Astrocyte of the hippocampus (primary cell): Measurements from ENCODE around the gene GIMAP7.
"Not testable (repeated sequence)": the region's sequence is repeated elsewhere in the genome, so short reads cannot be mapped to it uniquely, and the experiment has no call there.

Source experiments
- DNase-seq: peaks from one replicate; pipeline ENCODE4 v3.0.0; 2011; ENCODE audit warnings: low read depth, low spot score

GIMAP7 gene

DNA sequence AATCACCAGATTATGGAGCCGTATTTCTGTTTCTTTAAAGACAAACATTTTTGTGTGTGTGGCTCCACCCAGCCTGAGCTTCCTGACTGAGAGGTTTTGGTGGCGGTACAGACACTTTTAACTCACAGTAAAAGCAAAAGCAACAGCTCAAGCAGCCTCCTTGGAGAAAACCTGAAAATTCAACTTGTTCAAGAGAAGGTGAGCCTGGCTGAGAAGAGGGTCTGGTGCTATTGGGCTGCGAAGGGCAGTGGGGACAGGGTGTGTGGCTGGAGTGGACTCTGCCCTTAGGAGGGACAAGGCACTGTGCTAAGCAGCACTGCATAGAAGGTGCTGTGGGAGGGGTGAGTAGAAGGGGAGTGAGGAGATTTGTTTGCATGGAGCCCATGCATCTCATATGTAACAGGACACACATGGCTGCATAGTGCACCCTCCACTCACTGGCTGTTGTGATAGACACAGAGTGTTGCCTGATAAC is at the start of gene GIMAP7:
Gene GIMAP7, plus strand, starts transcription at position 125 of the 475 bp plus-strand sequence. CDS start 5,103 bp downstream, outside the sequence.
- no peak for DNase-seq

GRCh38 chr7:150464962-150465361 is 49.7 kb upstream of the GIMAP7 start:
- DNase-seq: no peak

DNA sequence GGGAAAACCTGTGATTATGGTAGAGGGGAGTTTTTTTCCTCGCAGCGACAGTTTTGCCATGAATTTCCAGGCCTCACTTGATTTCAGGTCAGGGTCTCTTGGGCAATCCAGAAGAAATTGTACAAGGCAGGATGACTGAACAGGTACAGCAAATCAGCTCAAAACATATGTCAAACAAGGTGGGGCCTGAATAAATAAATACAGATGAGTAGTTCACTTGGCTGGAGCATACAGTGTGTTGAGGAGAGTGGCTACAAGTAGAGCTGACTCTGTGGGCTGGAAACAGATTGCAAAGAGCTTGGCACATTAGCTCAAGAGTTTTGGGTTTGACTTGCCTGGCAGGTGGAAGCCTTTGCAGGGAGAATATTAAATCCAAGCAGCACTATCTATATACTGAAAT is 49.3 kb upstream of the GIMAP7 start:
- no peak for DNase-seq

- no peak for DNase-seq
Observed at GRCh38 chr7:150466477-150466876, 48.2 kb upstream of the GIMAP7 start.

GRCh38 chr7:150468241-150468640 is 46.4 kb upstream of the GIMAP7 start:
- no peak for DNase-seq

- no peak for DNase-seq
Observed at GRCh38 chr7:150471886-150472285, 42.8 kb upstream of the GIMAP7 start.

- no peak for DNase-seq
Observed at GRCh38 chr7:150473902-150474301, 40.8 kb upstream of the GIMAP7 start.

DNA sequence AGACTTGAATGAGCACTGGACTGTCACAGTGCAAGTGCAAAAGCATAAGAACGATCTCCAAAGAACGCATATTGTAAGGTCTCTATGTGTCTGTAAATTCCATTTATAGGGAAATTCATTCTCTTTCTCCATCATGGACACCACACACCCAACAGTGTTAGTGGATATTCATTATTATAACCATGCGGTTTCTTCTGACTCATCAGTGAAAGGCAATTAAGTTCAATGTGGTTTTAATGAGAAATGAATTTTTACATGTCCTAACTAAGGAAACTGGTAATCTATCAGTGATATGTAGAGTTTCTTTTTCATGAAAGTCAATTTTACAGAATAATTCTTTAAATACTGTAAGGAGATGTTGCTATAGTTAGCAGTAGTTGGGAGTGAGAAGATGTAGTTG is 38.4 kb upstream of the GIMAP7 start:
- no peak for DNase-seq

DNA sequence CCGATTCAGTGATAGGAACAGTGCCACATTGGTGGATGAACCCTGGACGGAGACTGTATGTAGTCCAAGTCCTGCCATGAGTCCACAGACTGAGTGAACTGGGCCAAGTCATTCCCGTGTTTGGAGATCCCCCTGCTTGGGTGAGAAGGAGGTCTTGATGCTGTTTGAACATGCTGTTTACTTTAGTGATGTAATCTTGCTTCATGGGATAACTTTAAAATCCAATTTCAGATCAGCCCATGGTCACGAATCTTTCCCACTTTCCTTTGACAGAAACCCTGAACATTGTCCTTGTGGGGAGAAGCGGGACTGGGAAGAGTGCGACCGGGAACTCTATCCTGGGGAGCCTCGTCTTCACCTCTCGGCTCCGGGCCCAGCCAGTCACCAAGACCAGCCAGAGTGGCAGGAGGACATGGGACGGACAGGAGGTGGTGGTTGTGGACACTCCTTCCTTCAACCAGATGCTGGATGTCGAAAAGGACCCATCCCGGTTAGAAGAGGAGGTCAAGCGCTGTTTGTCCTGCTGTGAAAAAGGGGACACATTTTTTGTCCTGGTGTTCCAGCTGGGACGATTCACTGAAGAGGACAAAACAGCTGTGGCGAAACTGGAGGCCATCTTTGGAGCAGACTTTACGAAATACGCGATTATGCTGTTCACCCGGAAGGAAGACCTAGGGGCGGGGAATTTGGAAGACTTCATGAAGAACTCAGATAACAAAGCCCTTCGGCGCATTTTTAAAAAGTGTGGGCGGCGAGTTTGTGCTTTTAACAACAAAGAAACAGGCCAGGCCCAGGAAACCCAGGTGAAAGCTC is 37.6 kb upstream of the GIMAP7 start:
- no peak for DNase-seq

DNA sequence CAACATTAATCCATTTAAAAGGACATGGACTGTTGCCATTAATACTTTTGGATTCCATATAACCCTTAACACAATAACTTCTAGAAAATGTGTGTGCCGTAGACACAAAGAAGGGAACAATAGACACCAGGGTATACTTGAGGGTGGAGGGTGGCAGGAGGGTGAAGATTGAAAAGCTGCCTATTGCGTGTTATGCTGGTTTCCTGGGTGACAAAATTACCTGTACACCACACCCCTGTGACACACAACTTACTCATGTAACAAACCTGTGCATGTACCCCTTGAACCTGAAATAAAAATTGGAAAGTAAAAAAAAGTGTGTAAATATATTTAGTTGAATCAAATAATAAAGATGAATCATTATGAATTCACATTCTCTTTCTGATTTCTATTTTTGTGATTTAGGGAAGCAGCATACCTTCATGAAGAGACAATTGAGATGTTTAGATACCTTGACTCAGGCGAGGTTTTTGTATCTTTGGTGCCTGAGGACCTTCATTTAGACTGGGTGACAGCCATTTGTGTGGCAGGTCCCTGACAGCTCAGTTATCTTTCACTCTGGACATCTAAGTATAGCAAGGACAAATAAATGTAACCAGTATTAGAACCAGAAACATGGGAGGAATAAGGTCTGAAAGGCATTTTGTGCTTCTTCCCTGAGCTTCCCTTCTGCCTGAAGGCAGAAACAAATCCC is 35.5 kb upstream of the GIMAP7 start:
- no peak for DNase-seq

- no peak for DNase-seq
Observed at GRCh38 chr7:150481186-150481920, 33.3 kb upstream of the GIMAP7 start.

DNA sequence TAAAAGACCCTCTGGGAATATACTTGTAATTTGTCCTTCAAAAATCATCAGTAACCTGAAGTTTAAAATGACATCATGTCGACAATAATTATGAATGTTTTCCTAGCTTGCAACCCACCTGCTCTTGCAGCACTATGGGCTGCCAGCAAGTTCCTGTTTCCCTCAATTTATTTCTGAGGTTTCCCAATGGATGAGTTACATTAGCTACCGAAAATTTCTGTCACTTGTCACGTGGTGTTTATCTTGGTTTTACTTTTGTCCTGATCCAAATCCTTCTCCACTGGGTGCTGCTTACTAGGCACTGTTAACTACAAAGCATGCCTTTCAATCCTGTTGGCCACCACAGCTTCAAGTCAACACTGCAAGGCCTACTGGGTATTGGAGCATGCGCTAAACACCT is 32.8 kb upstream of the GIMAP7 start:
- DNase-seq: no peak

GRCh38 chr7:150483514-150483913 is 31.2 kb upstream of the GIMAP7 start:
- DNase-seq: not testable (repeated sequence)

DNA sequence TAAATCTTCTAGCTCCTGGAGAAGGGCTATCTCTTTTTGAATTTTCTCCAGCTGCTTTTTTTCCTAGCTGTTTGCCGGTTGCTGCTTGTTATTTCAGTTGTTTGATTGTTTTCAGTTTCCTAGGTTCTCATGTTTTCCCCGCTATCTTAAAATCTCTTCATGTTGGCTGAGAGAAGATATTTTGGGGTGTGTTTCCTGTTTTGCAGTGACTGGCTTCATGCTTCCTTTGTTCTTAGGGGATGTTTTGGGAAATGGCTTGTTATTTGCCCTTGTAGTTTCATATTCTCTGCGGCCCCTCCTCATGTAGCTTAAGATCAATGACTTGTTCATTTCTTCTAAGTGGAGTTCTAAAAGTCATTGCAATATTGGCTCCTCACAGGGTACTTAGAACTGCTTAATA is 30.6 kb upstream of the GIMAP7 start:
- not testable (repeated sequence) for DNase-seq

DNA sequence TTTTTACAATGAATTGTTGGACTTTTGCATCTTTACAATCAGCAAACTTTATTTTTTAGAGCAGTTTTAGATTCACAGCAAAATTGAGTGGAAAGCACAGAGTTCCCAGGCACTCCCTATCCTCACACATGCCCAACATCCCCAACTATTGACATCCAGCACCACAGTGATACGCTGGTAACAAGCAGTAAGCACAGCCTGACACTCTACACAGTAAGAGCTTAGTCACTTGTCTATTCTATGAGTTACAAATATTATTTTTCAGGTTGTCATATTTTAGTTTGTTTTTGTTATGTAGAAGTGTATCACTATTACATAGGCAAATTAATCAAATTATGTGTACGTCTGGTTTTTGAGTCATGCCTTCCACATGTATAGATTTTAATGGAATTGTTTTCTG is 27.0 kb upstream of the GIMAP7 start:
- DNase-seq: no peak

- no peak for DNase-seq
Observed at GRCh38 chr7:150489782-150490181, 24.9 kb upstream of the GIMAP7 start.

- not testable (repeated sequence) for DNase-seq
Observed at GRCh38 chr7:150493442-150493841, 21.2 kb upstream of the GIMAP7 start.

DNA sequence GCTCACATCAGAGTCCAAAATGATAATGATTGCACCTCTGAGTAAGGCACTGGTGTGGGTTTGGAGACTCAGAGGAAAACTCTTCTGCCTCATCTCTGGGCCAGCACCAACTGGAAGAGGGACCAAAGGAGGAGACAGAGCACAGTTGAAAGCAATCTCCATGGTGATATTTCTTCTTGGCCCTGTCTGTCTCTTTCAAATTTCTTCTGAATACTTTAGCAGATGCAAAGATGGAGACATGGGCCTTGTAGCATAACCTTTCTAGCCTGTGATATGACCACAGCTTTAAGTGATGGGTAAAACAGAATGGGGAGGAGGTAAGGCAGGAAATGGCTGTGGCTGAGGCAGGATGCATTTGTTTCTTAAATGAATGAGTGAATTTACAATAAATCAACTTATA is 12.2 kb upstream of the GIMAP7 start:
- DNase-seq: no peak

GRCh38 chr7:150503155-150503554 is 11.5 kb upstream of the GIMAP7 start:
- DNase-seq: no peak

DNA sequence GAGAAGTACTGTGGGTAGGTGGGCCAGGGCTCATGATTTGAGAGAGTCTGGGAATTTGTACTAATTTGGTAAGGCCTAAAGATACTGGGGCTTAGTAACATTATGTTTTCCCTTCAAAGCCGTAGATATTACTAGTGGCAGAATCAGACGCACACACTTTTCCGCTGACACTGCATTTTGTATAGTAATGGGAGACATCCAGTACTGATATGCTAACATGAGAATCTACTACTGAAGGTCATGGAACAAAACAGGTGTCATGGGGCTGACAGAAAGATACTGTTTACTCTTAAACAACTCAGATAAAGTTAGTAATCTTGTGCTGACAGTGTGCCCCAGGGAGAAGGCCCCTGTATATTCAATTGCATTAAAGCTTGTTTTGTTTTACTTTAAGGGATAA is 11.1 kb upstream of the GIMAP7 start:
- no peak for DNase-seq

GRCh38 chr7:150507947-150508602 is 6.6 kb upstream of the GIMAP7 start:
- DNase-seq: no peak

- DNase-seq: no peak
Observed at GRCh38 chr7:150511048-150511447, 3.6 kb upstream of the GIMAP7 start.
